Progenitor cell of endocrine pancreas (in vitro differentiated cells): ENCODE data around the gene LSAMP. TPM values are rescaled to one million over a fixed set of nuclear protein-coding genes. Genes with fewer than 3 reads are reported as not detected.

Source experiments
- DNase-seq: peaks from one replicate; pipeline ENCODE4 v3.0.0; 2021; ENCODE audit warnings: low spot score; ENCODE audit not compliant: unreplicated experiment
- H3K27ac Mint-ChIP-seq: 2 replicates; pipeline ENCODE4 v1.8.0; 2021; ENCODE audit warnings: mild to moderate bottlenecking, moderate library complexity, mixed read lengths
- H3K27me3 Mint-ChIP-seq: 2 replicates; pipeline ENCODE4 v1.8.0; 2021; ENCODE audit warnings: mixed read lengths
- H3K36me3 Mint-ChIP-seq: 2 replicates; pipeline ENCODE4 v1.8.0; 2022; ENCODE audit warnings: mixed read lengths; ENCODE audit not compliant: insufficient read depth
- H3K4me1 Mint-ChIP-seq: 2 replicates; pipeline ENCODE4 v1.8.0; 2021; ENCODE audit warnings: low read depth, mixed read lengths
- H3K4me3 Mint-ChIP-seq: 2 replicates; pipeline ENCODE4 v1.8.0; 2021; ENCODE audit warnings: low read depth, mild to moderate bottlenecking, moderate library complexity, mixed read lengths
- H3K9me3 Mint-ChIP-seq: 2 replicates; pipeline ENCODE4 v1.8.0; 2021; ENCODE audit warnings: low read depth, mixed read lengths
- total RNA-seq: library from RNA; stranded (reverse); gene quantifications from 2 replicates; pipeline ENCODE4 v1.2.1, GENCODE V29; 2021
- TF ChIP-seq, protein P1 (sequence below): fragments of 200-600 bp; sonication (generic); IDR thresholded peaks from one replicate; pipeline ENCODE4 v1.5.0; 2021; ENCODE audit warnings: antibody characterized with exemption, mild to moderate bottlenecking; ENCODE audit not compliant: unreplicated experiment

LSAMP gene
- total RNA-seq, 1 donor from 2014 or later: 20.7 TPM

- no peak for DNase-seq
- TF ChIP-seq, protein P1, sequence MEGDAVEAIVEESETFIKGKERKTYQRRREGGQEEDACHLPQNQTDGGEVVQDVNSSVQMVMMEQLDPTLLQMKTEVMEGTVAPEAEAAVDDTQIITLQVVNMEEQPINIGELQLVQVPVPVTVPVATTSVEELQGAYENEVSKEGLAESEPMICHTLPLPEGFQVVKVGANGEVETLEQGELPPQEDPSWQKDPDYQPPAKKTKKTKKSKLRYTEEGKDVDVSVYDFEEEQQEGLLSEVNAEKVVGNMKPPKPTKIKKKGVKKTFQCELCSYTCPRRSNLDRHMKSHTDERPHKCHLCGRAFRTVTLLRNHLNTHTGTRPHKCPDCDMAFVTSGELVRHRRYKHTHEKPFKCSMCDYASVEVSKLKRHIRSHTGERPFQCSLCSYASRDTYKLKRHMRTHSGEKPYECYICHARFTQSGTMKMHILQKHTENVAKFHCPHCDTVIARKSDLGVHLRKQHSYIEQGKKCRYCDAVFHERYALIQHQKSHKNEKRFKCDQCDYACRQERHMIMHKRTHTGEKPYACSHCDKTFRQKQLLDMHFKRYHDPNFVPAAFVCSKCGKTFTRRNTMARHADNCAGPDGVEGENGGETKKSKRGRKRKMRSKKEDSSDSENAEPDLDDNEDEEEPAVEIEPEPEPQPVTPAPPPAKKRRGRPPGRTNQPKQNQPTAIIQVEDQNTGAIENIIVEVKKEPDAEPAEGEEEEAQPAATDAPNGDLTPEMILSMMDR: no peak
- Mint-ChIP-seq H3K9me3 (no peaks in the 10 kb centered on the region), H3K36me3 (no peaks in the 10 kb centered on the region), H3K4me3 (no peak overlapping the region), H3K27me3 (peaks cover 3% of the 10 kb centered on the region), H3K27ac (no peak overlapping the region), H3K4me1 (peaks cover 17% of the 10 kb centered on the region)
These were observed 180.0 kb downstream of the LSAMP start for GRCh38 chr3:116265320-116265695.

GRCh38 chr3:116264546-116265319 is 180.6 kb downstream of the LSAMP start:
- H3K9me3 Mint-ChIP-seq: no peaks in the 10 kb centered on the region
- H3K36me3 Mint-ChIP-seq: no peaks in the 10 kb centered on the region
- no peak for DNase-seq
- no peak overlapping the region for H3K27ac Mint-ChIP-seq
- no peak overlapping the region for H3K4me3 Mint-ChIP-seq
- TF ChIP-seq, protein P1: no peak
- H3K4me1 Mint-ChIP-seq: peaks cover 12% of the 10 kb centered on the region
- H3K27me3 Mint-ChIP-seq: peaks cover 3% of the 10 kb centered on the region

DNA sequence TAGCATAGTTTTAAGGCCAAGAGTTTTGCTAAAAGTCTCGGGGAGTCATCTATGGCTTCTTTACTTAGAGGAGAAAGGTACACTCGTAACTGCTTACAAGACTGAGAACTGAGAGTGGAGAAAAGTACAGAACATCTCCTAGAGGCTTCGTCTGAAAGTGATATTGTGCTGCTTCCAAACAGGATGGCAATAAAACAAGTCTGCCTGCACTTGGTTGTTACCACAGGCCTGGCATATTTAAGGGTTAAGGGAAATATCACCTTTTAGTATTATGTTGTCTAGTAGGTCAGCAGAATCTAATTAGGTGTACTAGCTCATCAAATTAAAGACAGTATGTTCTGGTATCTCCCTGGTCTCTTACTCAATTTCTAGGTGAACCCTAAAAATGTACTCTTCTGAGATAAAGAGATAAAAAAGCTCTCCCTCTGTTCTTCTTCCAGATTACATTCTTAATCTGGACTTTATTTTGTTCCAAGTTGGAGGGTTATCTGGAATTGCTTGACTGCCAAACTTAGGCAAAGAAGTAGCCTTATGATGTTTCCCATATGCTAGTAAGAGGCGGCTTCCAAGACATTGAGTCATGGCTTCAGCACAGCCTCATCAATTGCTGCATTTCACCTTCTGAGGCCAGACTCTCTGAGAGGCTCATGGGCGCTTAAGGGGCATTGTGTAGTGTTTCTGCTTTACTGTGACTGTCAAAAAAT is 181.3 kb downstream of the LSAMP start:
- TF ChIP-seq, protein P1: no peak
- peaks cover 5% of the 10 kb centered on the region for H3K4me1 Mint-ChIP-seq
- H3K27me3 Mint-ChIP-seq: peaks cover 3% of the 10 kb centered on the region

GRCh38 chr3:116260491-116260890 is 184.8 kb downstream of the LSAMP start:
- no peak for DNase-seq
- TF ChIP-seq, protein P1: no peak
- Mint-ChIP-seq H3K4me3 (no peak overlapping the region), H3K27ac (no peak overlapping the region), H3K4me1 (no peaks in the 10 kb centered on the region), H3K36me3 (no peaks in the 10 kb centered on the region), H3K9me3 (no peaks in the 10 kb centered on the region), H3K27me3 (peaks cover 12% of the 10 kb centered on the region)

More for the DNA sequence above, 181.3 kb downstream of the LSAMP start:
- no peak for DNase-seq
- Mint-ChIP-seq H3K36me3 (no peaks in the 10 kb centered on the region), H3K9me3 (no peaks in the 10 kb centered on the region), H3K27ac (no peak overlapping the region), H3K4me3 (no peak overlapping the region)

DNA sequence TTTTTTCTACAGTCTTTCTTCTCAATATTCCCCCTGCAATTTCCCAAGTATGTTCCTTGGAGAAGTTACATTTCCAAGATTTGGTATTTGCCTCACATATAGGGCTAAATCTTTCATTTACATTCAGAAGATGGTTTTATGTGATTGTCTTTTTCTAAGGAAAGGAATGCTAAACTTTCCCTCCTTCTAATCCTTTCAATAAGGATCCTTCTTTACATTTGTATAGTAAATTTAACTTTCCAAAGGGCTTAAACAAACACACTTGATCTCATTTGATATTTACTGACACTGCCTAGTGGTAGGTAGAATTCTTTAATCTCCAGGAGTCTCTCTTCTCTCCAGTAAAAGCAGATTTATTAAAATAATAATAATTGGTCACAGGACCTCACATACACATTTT is 185.3 kb downstream of the LSAMP start:
- DNase-seq: no peak
- TF ChIP-seq, protein P1: no peak
- H3K27me3 Mint-ChIP-seq: peaks cover 16% of the 10 kb centered on the region
- no peaks in the 10 kb centered on the region for H3K9me3 Mint-ChIP-seq
- no peak overlapping the region for H3K27ac Mint-ChIP-seq
- H3K36me3 Mint-ChIP-seq: no peaks in the 10 kb centered on the region
- no peaks in the 10 kb centered on the region for H3K4me1 Mint-ChIP-seq
- no peak overlapping the region for H3K4me3 Mint-ChIP-seq
